Gastrocnemius medialis (tissue), 4 donors: ENCODE measurements around the gene CDH23. TPM values are rescaled to one million over a fixed set of nuclear protein-coding genes. Genes with fewer than 3 reads are reported as not detected.

Experiments
- ATAC-seq, 2 donors: fragments of 150-250 bp; one replicate each; pipeline ENCODE4 v1.9.1; 2016
- DNase-seq, 2 donors: peaks; one replicate each; pipeline ENCODE4 v3.0.0-alpha.2; 2019
- H3K27ac ChIP-seq, 4 donors: fragments of 200-600 bp; sonication (generic); 1 replicate in 1 of 4; 2 replicates in 3 of 4; pipeline ENCODE4 v1.5.1; 2016 to 2018; ENCODE audit warnings: mild to moderate bottlenecking in 2 of 4, moderate library complexity in 1 of 4
- H3K27me3 ChIP-seq, 3 donors: fragments of 200-600 bp; sonication (generic) in 2 of 3; 1 replicate in 1 of 3; 2 replicates in 2 of 3; pipeline versions ENCODE4 v1.5.1 to v1.6.0; 2016 to 2019; ENCODE audit warnings: mild to moderate bottlenecking in 1 of 3, moderate library complexity in 1 of 3
- H3K36me3 ChIP-seq, 2 donors: fragments of 200-600 bp; sonication (generic) in 1 of 2; one replicate each; pipeline ENCODE4 v1.5.1; 2017 to 2018
- H3K4me1 ChIP-seq, 2 donors: fragments of 200-600 bp; sonication (generic) in 1 of 2; one replicate each; pipeline ENCODE4 v1.5.1; 2016 to 2017; ENCODE audit warnings: mild to moderate bottlenecking in 2 of 2
- H3K4me3 ChIP-seq, 4 donors: fragments of 200-600 bp; sonication (generic) in 3 of 4; 1 replicate in 1 of 4; 2 replicates in 3 of 4; pipeline ENCODE4 v1.5.1; 2016 to 2019; ENCODE audit warnings: mild to moderate bottlenecking in 2 of 4
- H3K9me3 ChIP-seq, 3 donors: fragments of 200-600 bp; sonication (generic) in 2 of 3; 1 replicate in 1 of 3; 2 replicates in 2 of 3; pipeline ENCODE4 v1.5.1; 2016 to 2019
- CTCF ChIP-seq, 5 experiments: fragments of 450-650 bp in 3 of 5; fragments of 200-600 bp in 2 of 5; sonication (generic) in 2 of 5; IDR thresholded peaks in 4 of 5; conservative IDR thresholded peaks in 1 of 5; 1 replicate in 4 of 5; 2 replicates in 1 of 5; pipeline ENCODE4 v1.5.1; 2016 to 2019; ENCODE audit warnings: antibody characterized with exemption in 5 of 5, mild to moderate bottlenecking in 3 of 5, moderate library complexity in 3 of 5
- POLR2A ChIP-seq, 2 donors: fragments of 450-650 bp; IDR thresholded peaks; one replicate each; pipeline ENCODE4 v1.6.1; 2017; ENCODE audit warnings: antibody characterized with exemption in 2 of 2, mild to moderate bottlenecking in 2 of 2, moderate library complexity in 2 of 2
- in situ Hi-C, 4 donors: fragments of 200-750 bp; cut with MboI; loops; one replicate each; pipeline versions ENCODE4 v1.15.0 to v1.8.0; 2017; ENCODE audit warnings: low sequenced_read_pairs in 4 of 4
- intact Hi-C: fragments of 100-400 bp; cut with DNase I; formaldehyde crosslinking; loops from one replicate; pipeline ENCODE4 v1.15.1; 2023; ENCODE audit warnings: low total_unique reads
- total RNA-seq, 4 donors: library from RNA; depleted of rRNA; stranded (reverse); fragments of >200 nt; gene quantifications; one replicate each; pipeline versions ENCODE4 v1.1.0 to v1.2.3, GENCODE V29; 2016

Gene CDH23
- total RNA-seq, 4 donors from 2014 or later, result 0.53 to 1.8 (median 1.2) TPM

DNA sequence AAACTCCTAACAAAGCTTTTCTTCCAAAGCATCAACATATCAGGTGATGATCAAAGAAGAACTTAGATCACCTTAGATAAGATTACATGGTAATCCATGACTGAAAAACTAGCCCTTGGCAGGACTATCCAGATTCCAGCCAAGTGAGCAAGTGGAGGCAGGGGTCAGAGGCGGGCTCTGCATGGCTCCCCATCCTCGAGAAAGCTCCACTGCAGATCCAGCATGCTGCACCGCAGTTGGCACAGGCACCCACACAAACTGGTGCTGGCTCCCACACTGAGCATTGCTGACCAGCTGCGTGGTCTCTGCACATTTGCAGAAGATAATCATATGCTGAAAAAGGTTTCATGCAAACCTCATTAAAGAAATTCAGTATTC, 444.2 kb downstream of the CDH23 start:
- ATAC-seq (no peak), DNase-seq (no peak)
- Histone ChIP-seq H3K9me3 (no peaks in the 10 kb centered on the region), H3K36me3 (no peaks in the 10 kb centered on the region), H3K27ac (peak overlapping the region; percentile 94 to 99 (median 97)), H3K4me1 (peaks cover 99 to 100% of the 10 kb centered on the region in 2 donors), H3K27me3 (no peaks in the 10 kb centered on the region), H3K4me3 (no peak overlapping the region)
- intact Hi-C loops (no loop called here), in situ Hi-C loops (loop anchor here in 1 of 4 donors (5.0 kb wide), 1 partner anchor 46 kb away; no protein-coding TSS in a partner anchor)
- TF ChIP-seq POLR2A (IDR thresholded peaks at IDR 0.05), result no peak
- no peak for TF ChIP-seq CTCF (IDR thresholded peaks at IDR 0.05 in 4 of 5, conservative IDR thresholded peaks at IDR 0.05 in 1 of 5)

GRCh38 chr10:71842422-71842821, 445.7 kb downstream of the CDH23 start:
- no peaks in the 10 kb centered on the region for H3K9me3 ChIP-seq
- DNase-seq (no peak), ATAC-seq (no peak)
- peak overlapping the region; percentile 94 to 99 (median 97) for H3K27ac ChIP-seq
- no peaks in the 10 kb centered on the region for H3K27me3 ChIP-seq
- intact Hi-C loops (no loop called here), in situ Hi-C loops (loop anchor here in 1 of 4 donors (5.0 kb wide), 1 partner anchor 45 kb away; no protein-coding TSS in a partner anchor)
- H3K4me3 ChIP-seq, result no peak overlapping the region
- peaks cover 99% of the 10 kb centered on the region in 2 donors for H3K4me1 ChIP-seq
- no peak for TF ChIP-seq POLR2A (IDR thresholded peaks at IDR 0.05)
- no peak for TF ChIP-seq CTCF (IDR thresholded peaks at IDR 0.05 in 4 of 5, conservative IDR thresholded peaks at IDR 0.05 in 1 of 5)
- no peaks in the 10 kb centered on the region for H3K36me3 ChIP-seq

- Histone ChIP-seq H3K4me1 (peaks cover 98 to 99% of the 10 kb centered on the region in 2 donors), H3K27me3 (no peaks in the 10 kb centered on the region), H3K27ac (peak overlapping the region; percentile 94 to 99 (median 97)), H3K36me3 (no peaks in the 10 kb centered on the region), H3K9me3 (no peaks in the 10 kb centered on the region), H3K4me3 (peak overlapping the region in 1 of 4 donors; percentile 16)
- ATAC-seq, result peak; percentile 21 to 35
- DNase-seq, result no peak
- in situ Hi-C loops, result loop anchor here in 1 of 4 donors (5.0 kb wide), 1 partner anchor 44 kb away; no protein-coding TSS in a partner anchor
- TF ChIP-seq CTCF (IDR thresholded peaks at IDR 0.05 in 4 of 5, conservative IDR thresholded peaks at IDR 0.05 in 1 of 5) (no peak), POLR2A (IDR thresholded peaks at IDR 0.05) (no peak)
- intact Hi-C loops, result no loop called here
Observed at GRCh38 chr10:71842856-71843686, 446.4 kb downstream of the CDH23 start.

DNA sequence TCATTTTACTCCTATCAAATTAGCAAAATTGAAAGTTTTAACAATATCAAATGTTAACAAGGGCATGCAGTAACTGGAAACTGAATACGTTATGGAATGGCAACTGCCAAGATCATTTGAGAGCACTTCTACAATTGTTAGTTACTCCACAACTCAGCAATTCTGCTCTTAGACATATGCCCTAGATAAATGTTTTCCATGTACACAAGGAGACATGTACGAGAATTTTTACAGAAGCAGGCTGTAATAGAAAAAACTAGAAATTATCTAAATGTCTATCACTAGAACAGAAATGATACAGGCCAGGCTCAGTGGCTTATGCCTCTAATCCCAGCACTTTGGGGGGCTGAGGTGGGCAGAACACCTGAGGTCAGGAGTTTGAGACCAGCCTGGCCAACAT, 447.4 kb downstream of the CDH23 start:
- DNase-seq (no peak), ATAC-seq (no peak)
- Histone ChIP-seq H3K27me3 (no peaks in the 10 kb centered on the region), H3K9me3 (no peaks in the 10 kb centered on the region), H3K4me3 (peak overlapping the region in 1 of 4 donors; percentile 16), H3K36me3 (no peaks in the 10 kb centered on the region), H3K4me1 (peaks cover 98 to 99% of the 10 kb centered on the region in 2 donors), H3K27ac (peak overlapping the region; percentile 94 to 99 (median 97))
- in situ Hi-C loops, result loop anchor here in 1 of 4 donors (5.0 kb wide), 1 partner anchor 43 kb away; no protein-coding TSS in a partner anchor
- intact Hi-C loops, result no loop called here
- TF ChIP-seq POLR2A (IDR thresholded peaks at IDR 0.05) (no peak), CTCF (IDR thresholded peaks at IDR 0.05 in 4 of 5, conservative IDR thresholded peaks at IDR 0.05 in 1 of 5) (no peak)
